CD14-positive monocyte (primary cell): ENCODE data around the gene FGD6. TPM values are rescaled to one million over a fixed set of nuclear protein-coding genes. Genes with fewer than 3 reads are reported as not detected.

Experiments used
- DNase-seq, 3 donors: peaks; one replicate each; pipeline ENCODE4 v3.0.0-alpha.2; 2011 to 2022
- H2AFZ ChIP-seq: 2 replicates; pipeline ENCODE4 v1.6.0; 2012; ENCODE audit warnings: mild to moderate bottlenecking, low read depth, low read length, inconsistent platforms; ENCODE audit not compliant: insufficient read depth, poor library complexity, severe bottlenecking
- H3K27ac ChIP-seq, 2 donors: 1 replicate in 1 of 2; 2 replicates in 1 of 2; pipeline ENCODE4 v1.5.1; 2012 to 2013; ENCODE audit warnings: low read length in 2 of 2, control low read depth in 1 of 2, inconsistent platforms in 1 of 2, low read depth in 1 of 2, mild to moderate bottlenecking in 1 of 2
- H3K27me3 ChIP-seq, 2 donors: one replicate each; pipeline versions ENCODE4 v1.6.0 to v1.6.1; 2011 to 2013; ENCODE audit warnings: low read length in 2 of 2; ENCODE audit not compliant: control insufficient read depth in 2 of 2, insufficient read depth in 2 of 2
- H3K36me3 ChIP-seq, 2 donors: replicated peaks in 1 of 2; 1 replicate in 1 of 2; 2 replicates in 1 of 2; pipeline versions ENCODE4 v1.5.1 to v1.6.1; 2012 to 2013; ENCODE audit warnings: low read length in 2 of 2, control low read depth in 1 of 2, inconsistent platforms in 1 of 2, mild to moderate bottlenecking in 1 of 2; ENCODE audit not compliant: insufficient read depth in 2 of 2, control insufficient read depth in 1 of 2
- H3K4me1 ChIP-seq, 2 donors: 1 replicate in 1 of 2; 2 replicates in 1 of 2; pipeline versions ENCODE4 v1.5.1 to v1.6.1; 2012 to 2013; ENCODE audit warnings: low read length in 2 of 2, control low read depth in 1 of 2, inconsistent platforms in 1 of 2, mild to moderate bottlenecking in 1 of 2, moderate library complexity in 1 of 2; ENCODE audit not compliant: insufficient read depth in 2 of 2, control insufficient read depth in 1 of 2
- H3K4me2 ChIP-seq: replicated peaks from 2 replicates; pipeline ENCODE3; 2012; ENCODE audit warnings: low read length, moderate library complexity, mild to moderate bottlenecking; ENCODE audit not compliant: poor library complexity, severe bottlenecking; ENCODE audit errors: extremely low read depth
- H3K4me3 ChIP-seq, 3 experiments: fragments of 200-600 bp in 1 of 3; sonication (generic) in 1 of 3; replicated peaks in 1 of 3; 1 replicate in 2 of 3; 2 replicates in 1 of 3; pipeline ENCODE4 v1.5.1; 2011 to 2013; ENCODE audit warnings: low read length in 3 of 3, mild to moderate bottlenecking in 3 of 3, control low read depth in 2 of 3, low read depth in 2 of 3, inconsistent platforms in 1 of 3, moderate library complexity in 1 of 3
- H3K79me2 ChIP-seq: 2 replicates; pipeline ENCODE4 v1.6.0; 2012; ENCODE audit warnings: mild to moderate bottlenecking, control low read depth, inconsistent platforms, low read length, moderate library complexity; ENCODE audit not compliant: insufficient read depth
- H3K9ac ChIP-seq: 2 replicates; pipeline ENCODE4 v1.6.0; 2017; ENCODE audit warnings: low read length, mild to moderate bottlenecking; ENCODE audit not compliant: insufficient read depth, poor library complexity, severe bottlenecking
- H3K9me3 ChIP-seq, 2 donors: replicated peaks in 1 of 2; 1 replicate in 1 of 2; 2 replicates in 1 of 2; pipeline versions ENCODE4 v1.5.1 to v1.6.1; 2012 to 2013; ENCODE audit warnings: low read length in 2 of 2, control low read depth in 1 of 2; ENCODE audit not compliant: control insufficient read depth in 1 of 2, insufficient read depth in 1 of 2
- H4K20me1 ChIP-seq: 2 replicates; pipeline ENCODE4 v1.6.0; 2012; ENCODE audit warnings: mild to moderate bottlenecking, low read length, control low read depth, moderate library complexity; ENCODE audit not compliant: insufficient read depth
- H3K27ac Mint-ChIP-seq, 7 donors: one replicate each; pipeline ENCODE4 v1.8.0; 2020; ENCODE audit warnings: mild to moderate bottlenecking in 7 of 7, mixed read lengths in 7 of 7, moderate library complexity in 6 of 7, inconsistent platforms in 2 of 7
- H3K27me3 Mint-ChIP-seq, 3 donors: one replicate each; pipeline ENCODE4 v1.8.0; 2021 to 2022; ENCODE audit warnings: low read depth in 3 of 3, mild to moderate bottlenecking in 3 of 3, mixed read lengths in 3 of 3, moderate library complexity in 3 of 3, inconsistent platforms in 1 of 3
- H3K36me3 Mint-ChIP-seq, 2 donors: one replicate each; pipeline ENCODE4 v1.8.0; 2020; ENCODE audit warnings: mixed read lengths in 2 of 2, inconsistent platforms in 1 of 2, mild to moderate bottlenecking in 1 of 2
- H3K4me1 Mint-ChIP-seq: one replicate; pipeline ENCODE4 v1.8.0; 2020; ENCODE audit warnings: mild to moderate bottlenecking, mixed read lengths
- H3K4me3 Mint-ChIP-seq, 2 donors: one replicate each; pipeline ENCODE4 v1.8.0; 2020; ENCODE audit warnings: mild to moderate bottlenecking in 2 of 2, mixed read lengths in 2 of 2, moderate library complexity in 1 of 2
- H3K9me3 Mint-ChIP-seq, 7 donors: one replicate each; pipeline ENCODE4 v1.8.0; 2020 to 2022; ENCODE audit warnings: mixed read lengths in 7 of 7, mild to moderate bottlenecking in 6 of 7, moderate library complexity in 6 of 7, inconsistent platforms in 2 of 7
- CTCF ChIP-seq: fragments of 200-600 bp; IDR thresholded peaks from one replicate; pipeline ENCODE4 v1.8.0; 2022; ENCODE audit warnings: antibody characterized with exemption, mild to moderate bottlenecking
- WGBS: methylation state at CpG from one replicate; pipeline ENCODE4 v1.1.5; 2013; ENCODE audit warnings: missing lambda C conversion rate; ENCODE audit not compliant: insufficient coverage; 5-methylcytosine and 5-hydroxymethylcytosine counted together
- intact Hi-C, 2 donors: fragments of 100-400 bp; cut with micrococcal nuclease; formaldehyde crosslinking; loops; one replicate each; pipeline versions ENCODE4 v1.15.0 to v1.15.1; 2023
- polyA plus RNA-seq, 3 donors: library from polyadenylated mRNA; depleted of rRNA in 1 of 3; unstranded in 2 of 3; stranded (reverse) in 1 of 3; fragments of 300-500 nt in 2 of 3; fragments of >200 nt in 1 of 3; fragmentation: Illumina TruSeq in 2 of 3; gene quantifications; 1 replicate in 2 of 3; 2 replicates in 1 of 3; pipeline ENCODE4 v1.2.3, GENCODE V29; 2012 to 2021

Gene FGD6
- polyA plus RNA-seq, 3 donors, result 4.0 to 8.1 (median 5.3) TPM

GRCh38 chr12:95116341-95116740 lies 100.9 kb downstream of the FGD6 start:
- Mint-ChIP-seq H3K27me3 (peaks cover 0 to 2% (median 0%) of the 10 kb centered on the region in 3 donors), H3K4me1 (peaks cover 9% of the 10 kb centered on the region), H3K36me3 (peaks cover 29 to 44% of the 10 kb centered on the region in 2 donors), H3K9me3 (no peaks in the 10 kb centered on the region), H3K4me3 (no peak overlapping the region), H3K27ac (no peak overlapping the region)
- Histone ChIP-seq H3K36me3 (peaks cover 9 to 25% of the 10 kb centered on the region in 2 donors), H3K4me1 (peaks cover 0 to 4% of the 10 kb centered on the region in 2 donors), H3K9me3 (no peaks in the 10 kb centered on the region), H3K79me2 (no peaks in the 10 kb centered on the region), H3K4me3 (no peak overlapping the region), H3K9ac (no peak overlapping the region), H3K27ac (no peak overlapping the region), H2AFZ (no peak overlapping the region), H3K4me2 (no peak overlapping the region), H4K20me1 (no peaks in the 10 kb centered on the region), H3K27me3 (no peaks in the 10 kb centered on the region)
- intact Hi-C loops, result loop anchor here (5.0 to 10.0 kb wide), 3 partner anchors 98 to 416 kb away; partner anchors contain the start of genes FGD6 (in 2 of the 2) and VEZT (in 2 of the 2)
- WGBS, result 0% methylated on average over 3 of the region's 4 CpGs
- no peak for DNase-seq
- no peak for TF ChIP-seq CTCF

- Mint-ChIP-seq H3K4me3 (no peak overlapping the region), H3K27ac (no peak overlapping the region), H3K36me3 (peaks cover 36 to 51% of the 10 kb centered on the region in 2 donors), H3K4me1 (peaks cover 9% of the 10 kb centered on the region), H3K27me3 (peaks cover 0 to 2% (median 2%) of the 10 kb centered on the region in 3 donors), H3K9me3 (no peaks in the 10 kb centered on the region)
- intact Hi-C loops, result loop anchor here (5.0 to 10.0 kb wide), 3 partner anchors 99 to 417 kb away; partner anchors contain the start of genes FGD6 (in 2 of the 2) and VEZT (in 2 of the 2)
- DNase-seq, result no peak
- TF ChIP-seq CTCF, result no peak
- no peak overlapping the region for H3K4me3 ChIP-seq
- H3K27me3 ChIP-seq, result no peaks in the 10 kb centered on the region
- no CpG with 5 or more reads among the region's 7 CpGs for WGBS
- H3K4me1 ChIP-seq, result peaks cover 0 to 4% of the 10 kb centered on the region in 2 donors
- H3K9ac ChIP-seq, result no peak overlapping the region
- H2AFZ ChIP-seq, result no peak overlapping the region
- no peak overlapping the region for H3K27ac ChIP-seq
- H4K20me1 ChIP-seq, result no peaks in the 10 kb centered on the region
- H3K79me2 ChIP-seq, result no peaks in the 10 kb centered on the region
- peaks cover 16 to 32% of the 10 kb centered on the region in 2 donors for H3K36me3 ChIP-seq
- no peaks in the 10 kb centered on the region for H3K9me3 ChIP-seq
- no peak overlapping the region for H3K4me2 ChIP-seq
Measured at GRCh38 chr12:95115641-95116040, 101.6 kb downstream of the FGD6 start.
